Endothelial cell of umbilical vein (primary cell): ENCODE data around the gene ZC2HC1C. TPM values are rescaled to one million over a fixed set of nuclear protein-coding genes. Genes with fewer than 3 reads are reported as not detected.

Source experiments
- BruUV-seq: library from RNA; stranded (reverse); fragments of 400-500 nt; replicated peaks from 2 replicates; lab custom pipeline; 2021; lab: Mats Ljungman, UMichigan
- CTCF ChIA-PET: fragments of 300-600, 350-600 bp; sonication (Branson Sonifier 250); formaldehyde crosslinking; loops from one replicate; lab custom pipeline; 2021; ENCODE audit warnings: antibody characterized with exemption, inconsistent platforms; lab: Charles Lee
- POLR2A ChIA-PET: fragments of 300-600, 350-600 bp; sonication (Branson Sonifier 250); formaldehyde crosslinking; loops from one replicate; lab custom pipeline; 2021; ENCODE audit warnings: antibody characterized with exemption, inconsistent platforms; lab: Charles Lee
- DNase-seq: peaks from one replicate; pipeline ENCODE4 v3.0.0-alpha.2; 2011; ENCODE audit warnings: low read depth, low spot score
- FAIRE-seq: peaks from 2 replicates; lab custom pipeline; 2011; peaks lifted over from hg19 to GRCh38; lab: Jason Lieb, UNC
- H2AFZ ChIP-seq: 2 replicates; pipeline ENCODE4 v1.6.0; 2012; ENCODE audit warnings: low read depth, low read length, control low read depth, inconsistent platforms
- H3K27ac ChIP-seq: 2 replicates; pipeline ENCODE4 v1.5.1; 2011; ENCODE audit warnings: low read depth, mild to moderate bottlenecking, control low read depth, low read length, moderate library complexity; ENCODE audit not compliant: insufficient read depth
- H3K27me3 ChIP-seq, 2 experiments: 2 replicates each; pipeline versions ENCODE4 v1.6.0 to v1.6.1; 2011; ENCODE audit warnings: low read length in 2 of 2, mixed read lengths in 1 of 2; ENCODE audit not compliant: control insufficient read depth in 2 of 2, insufficient read depth in 2 of 2
- H3K36me3 ChIP-seq, 2 experiments: 2 replicates in 1 of 2; 3 replicates in 1 of 2; pipeline ENCODE4 v1.5.1; 2011; ENCODE audit warnings: low read length in 2 of 2, mild to moderate bottlenecking in 1 of 2, moderate library complexity in 1 of 2; ENCODE audit not compliant: control insufficient read depth in 2 of 2, insufficient read depth in 2 of 2; ENCODE audit errors: extremely low read depth in 1 of 2
- H3K4me1 ChIP-seq: 3 replicates; pipeline ENCODE4 v1.5.1; 2011; ENCODE audit warnings: mild to moderate bottlenecking, low read length; ENCODE audit not compliant: control insufficient read depth, insufficient read depth; ENCODE audit errors: extremely low read depth
- H3K4me2 ChIP-seq: 2 replicates; pipeline ENCODE4 v1.6.1; 2011; ENCODE audit warnings: low read length, control low read depth, mixed read lengths; ENCODE audit not compliant: insufficient read depth
- H3K4me3 ChIP-seq, 3 experiments: fragments of 200-600 bp in 1 of 3; sonication (generic), shearing (Covaris generic) in 1 of 3; replicated peaks in 1 of 3; 2 replicates each; pipeline ENCODE4 v1.5.1; 2011 to 2016; ENCODE audit warnings: control low read depth in 3 of 3, low read length in 3 of 3, mild to moderate bottlenecking in 2 of 3, inconsistent platforms in 1 of 3, low read depth in 1 of 3, moderate library complexity in 1 of 3; ENCODE audit not compliant: insufficient read depth in 1 of 3
- H3K79me2 ChIP-seq: 2 replicates; pipeline ENCODE4 v1.6.0; 2012; ENCODE audit warnings: low read length, inconsistent platforms; ENCODE audit not compliant: control insufficient read depth, insufficient read depth
- H3K9ac ChIP-seq: replicated peaks from 2 replicates; pipeline ENCODE3; 2011; ENCODE audit warnings: low read length, control low read depth; ENCODE audit not compliant: insufficient read depth; ENCODE audit errors: extremely low read depth
- H3K9me1 ChIP-seq: replicated peaks from 3 replicates; pipeline ENCODE4 v1.6.0; 2011; ENCODE audit warnings: mild to moderate bottlenecking, low read length; ENCODE audit not compliant: control insufficient read depth, insufficient read depth; ENCODE audit errors: extremely low read depth
- H3K9me3 ChIP-seq: replicated peaks from 2 replicates; pipeline ENCODE4 v1.5.1; 2012; ENCODE audit warnings: low read length, inconsistent platforms; ENCODE audit not compliant: control insufficient read depth, insufficient read depth
- H4K20me1 ChIP-seq: replicated peaks from 2 replicates; pipeline ENCODE3; 2011; ENCODE audit warnings: mild to moderate bottlenecking, low read length; ENCODE audit not compliant: control insufficient read depth, insufficient read depth; ENCODE audit errors: extremely low read depth
- EZH2 ChIP-seq: IDR thresholded peaks from 2 replicates; pipeline ENCODE4 v1.6.1; 2012; ENCODE audit warnings: borderline replicate concordance, low read depth, mild to moderate bottlenecking, moderate library complexity, low read length, inconsistent platforms; ENCODE audit not compliant: severe bottlenecking
- GATA2 ChIP-seq: IDR thresholded peaks from 2 replicates; pipeline ENCODE4 v1.7.0; 2011; ENCODE audit warnings: low read depth, mild to moderate bottlenecking, moderate library complexity, mixed read lengths, low read length; ENCODE audit not compliant: insufficient read length, insufficient read depth
- JUN ChIP-seq: IDR thresholded peaks from 2 replicates; pipeline ENCODE4 v1.6.1; 2011; ENCODE audit warnings: borderline replicate concordance, low read depth; ENCODE audit not compliant: insufficient read length, insufficient read depth
- POLR2A ChIP-seq: IDR thresholded peaks from 2 replicates; pipeline ENCODE4 v1.6.1; 2012; ENCODE audit warnings: low read depth, mild to moderate bottlenecking, control low read depth, low read length
- dilution Hi-C: fragments of 300-500 bp; cut with MboI; formaldehyde crosslinking; loops from one replicate; pipeline ENCODE4 v1.15.0; 2019; ENCODE audit warnings: low sequenced_read_pairs; ENCODE audit not compliant: extremely low pct_ligation_motif_present
- intact Hi-C: fragments of 100-400 bp; cut with micrococcal nuclease; formaldehyde crosslinking; loops from one replicate; pipeline ENCODE4 v1.10.0; 2022
- polyA plus RNA-seq, 4 experiments: library from polyadenylated mRNA; depleted of rRNA in 3 of 4; stranded (reverse) in 3 of 4; unstranded in 1 of 4; fragments of >200 nt; gene quantifications; 2 replicates each; pipeline versions ENCODE4 v1.2.1 to v1.2.3, GENCODE V29; 2011 to 2012; ENCODE audit warnings: missing spikeins in 1 of 4
- total RNA-seq: library from RNA; stranded (reverse); gene quantifications from 2 replicates; pipeline ENCODE4 v1.2.3, GENCODE V29; 2021
- TF ChIP-seq, protein P1 (sequence below), 2 donors: IDR thresholded peaks; 1 replicate in 1 of 2; 2 replicates in 1 of 2; pipeline ENCODE4 v1.5.1; 2011; ENCODE audit warnings: low read length in 2 of 2, mild to moderate bottlenecking in 2 of 2, moderate library complexity in 2 of 2, control low read depth in 1 of 2, inconsistent platforms in 1 of 2, low read depth in 1 of 2; ENCODE audit not compliant: insufficient read depth in 1 of 2; ENCODE audit errors: extremely low read depth in 1 of 2
- TF ChIP-seq, protein P2 (sequence below): IDR thresholded peaks from 2 replicates; pipeline ENCODE4 v1.6.1; 2011; ENCODE audit not compliant: insufficient read depth, insufficient read length

The ZC2HC1C gene
- total and polyA plus RNA-seq, 2 donors (not counting 3 experiments of a cell fraction or from before 2014, with no cell fraction given) = 0.84 to 0.91 TPM

DNA sequence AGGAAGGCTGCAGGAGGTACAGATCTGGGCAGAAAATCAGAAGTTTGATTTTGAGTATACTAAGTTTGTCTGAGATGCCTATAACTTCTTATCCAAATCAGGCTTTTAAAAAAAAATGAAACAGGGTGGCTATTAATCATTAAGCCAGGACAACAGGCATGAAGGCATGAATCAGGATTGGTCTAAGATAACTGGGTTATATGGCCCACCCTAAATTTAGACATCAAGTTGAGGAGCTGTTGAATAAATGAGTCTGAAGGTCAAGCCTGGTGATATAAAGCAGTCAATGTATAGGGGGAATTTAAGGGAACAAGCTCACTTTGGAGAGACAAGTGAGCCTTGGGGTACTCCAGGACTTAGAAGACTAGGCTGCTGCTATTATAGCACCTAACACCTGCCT is 28.8 kb downstream of the ZC2HC1C start:
- no peak overlapping the region for H2AFZ ChIP-seq
- H3K79me2 ChIP-seq = no peaks in the 10 kb centered on the region
- ChIA-PET CTCF (interaction anchor here (1.0 to 2.2 kb wide), 4 partner anchors 9 to 192 kb away, joined by 3 to 9 read pairs (median 3); partner anchors contain the start of gene ACYP1), POLR2A (no interaction called here)
- intact Hi-C loops = no loop called here
- H3K27me3 ChIP-seq = no peaks in the 10 kb centered on the region
- H3K4me1 ChIP-seq = no peaks in the 10 kb centered on the region
- no peak for FAIRE-seq
- H3K36me3 ChIP-seq = peaks cover 11 to 19% of the 10 kb centered on the region in 2 experiments
- no peak overlapping the region for H3K27ac ChIP-seq
- H3K4me2 ChIP-seq = no peak overlapping the region
- DNase-seq = no peak
- H3K9me1 ChIP-seq = no peaks in the 10 kb centered on the region
- H3K9ac ChIP-seq = no peak overlapping the region
- no peak overlapping the region for H3K4me3 ChIP-seq
- TF ChIP-seq EZH2 (no peak), JUN (no peak), GATA2 (no peak), POLR2A (no peak)
- TF ChIP-seq, protein P1, sequence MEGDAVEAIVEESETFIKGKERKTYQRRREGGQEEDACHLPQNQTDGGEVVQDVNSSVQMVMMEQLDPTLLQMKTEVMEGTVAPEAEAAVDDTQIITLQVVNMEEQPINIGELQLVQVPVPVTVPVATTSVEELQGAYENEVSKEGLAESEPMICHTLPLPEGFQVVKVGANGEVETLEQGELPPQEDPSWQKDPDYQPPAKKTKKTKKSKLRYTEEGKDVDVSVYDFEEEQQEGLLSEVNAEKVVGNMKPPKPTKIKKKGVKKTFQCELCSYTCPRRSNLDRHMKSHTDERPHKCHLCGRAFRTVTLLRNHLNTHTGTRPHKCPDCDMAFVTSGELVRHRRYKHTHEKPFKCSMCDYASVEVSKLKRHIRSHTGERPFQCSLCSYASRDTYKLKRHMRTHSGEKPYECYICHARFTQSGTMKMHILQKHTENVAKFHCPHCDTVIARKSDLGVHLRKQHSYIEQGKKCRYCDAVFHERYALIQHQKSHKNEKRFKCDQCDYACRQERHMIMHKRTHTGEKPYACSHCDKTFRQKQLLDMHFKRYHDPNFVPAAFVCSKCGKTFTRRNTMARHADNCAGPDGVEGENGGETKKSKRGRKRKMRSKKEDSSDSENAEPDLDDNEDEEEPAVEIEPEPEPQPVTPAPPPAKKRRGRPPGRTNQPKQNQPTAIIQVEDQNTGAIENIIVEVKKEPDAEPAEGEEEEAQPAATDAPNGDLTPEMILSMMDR (IDR thresholded peaks at IDR 0.05; ENCODE audit: extremely low read depth in 1 of 2, insufficient read depth in 1 of 2, low read depth in 1 of 2, low read length in 2 of 2) = no peak
- TF ChIP-seq, protein P2, sequence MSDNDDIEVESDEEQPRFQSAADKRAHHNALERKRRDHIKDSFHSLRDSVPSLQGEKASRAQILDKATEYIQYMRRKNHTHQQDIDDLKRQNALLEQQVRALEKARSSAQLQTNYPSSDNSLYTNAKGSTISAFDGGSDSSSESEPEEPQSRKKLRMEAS = no peak
- dilution Hi-C loops = no loop called here
- H4K20me1 ChIP-seq = no peaks in the 10 kb centered on the region
- no TSS peak for BruUV-seq
- H3K9me3 ChIP-seq = no peaks in the 10 kb centered on the region
